H9 (cell line): ENCODE measurements around the gene SGSM2. TPM values are rescaled to one million over a fixed set of nuclear protein-coding genes. Genes with fewer than 3 reads are reported as not detected.

Experiments
- DNase-seq: peaks from one replicate; pipeline ENCODE4 v3.0.0-alpha.2; 2017
- H2AFZ ChIP-seq: one replicate; pipeline ENCODE4 v1.6.1; 2013; ENCODE audit warnings: mild to moderate bottlenecking, low read length, control low read depth, moderate library complexity
- H2AK5ac ChIP-seq: 2 replicates; pipeline ENCODE4 v1.6.1; 2013; ENCODE audit warnings: low read length, control low read depth, mixed read lengths; ENCODE audit not compliant: insufficient read length
- H2BK120ac ChIP-seq: one replicate; pipeline ENCODE4 v1.6.1; 2013; ENCODE audit warnings: low read depth, mild to moderate bottlenecking, low read length, control low read depth, inconsistent platforms; ENCODE audit not compliant: poor library complexity, severe bottlenecking
- H2BK12ac ChIP-seq: 2 replicates; pipeline ENCODE4 v1.6.1; 2013; ENCODE audit warnings: low read length, control low read depth, mixed read lengths, low read depth; ENCODE audit not compliant: insufficient read length
- H2BK15ac ChIP-seq: 2 replicates; pipeline ENCODE4 v1.6.1; 2013; ENCODE audit warnings: low read depth, low read length, control low read depth
- H2BK20ac ChIP-seq: one replicate; pipeline ENCODE4 v1.6.1; 2013; ENCODE audit warnings: low read depth, mild to moderate bottlenecking, low read length, control low read depth, inconsistent platforms; ENCODE audit not compliant: poor library complexity, severe bottlenecking
- H2BK5ac ChIP-seq: 2 replicates; pipeline ENCODE4 v1.6.1; 2013; ENCODE audit warnings: low read length, control low read depth, mixed read lengths; ENCODE audit not compliant: insufficient read length
- H3K14ac ChIP-seq: 2 replicates; pipeline ENCODE4 v1.6.1; 2013; ENCODE audit warnings: low read length, control low read depth; ENCODE audit not compliant: insufficient read depth
- H3K18ac ChIP-seq: 2 replicates; pipeline ENCODE4 v1.6.1; 2013; ENCODE audit warnings: low read depth, mild to moderate bottlenecking, mixed read lengths, low read length, control low read depth; ENCODE audit not compliant: insufficient read length
- H3K23ac ChIP-seq: 2 replicates; pipeline ENCODE4 v1.6.1; 2013; ENCODE audit warnings: low read length, control low read depth, mixed read lengths, low read depth; ENCODE audit not compliant: insufficient read length
- H3K23me2 ChIP-seq: 2 replicates; pipeline ENCODE4 v1.6.1; 2013; ENCODE audit warnings: low read depth, mild to moderate bottlenecking, mixed read lengths, low read length, control low read depth; ENCODE audit not compliant: insufficient read length, poor library complexity, severe bottlenecking
- H3K27ac ChIP-seq: 2 replicates; pipeline ENCODE4 v1.5.1; 2013; ENCODE audit warnings: low read length, control low read depth, mixed read lengths, low read depth; ENCODE audit not compliant: insufficient read length
- H3K27me3 ChIP-seq: 2 replicates; pipeline ENCODE4 v1.6.1; 2013; ENCODE audit warnings: low read length, control low read depth, inconsistent platforms; ENCODE audit not compliant: insufficient read depth
- H3K4ac ChIP-seq: 2 replicates; pipeline ENCODE4 v1.6.1; 2013; ENCODE audit warnings: low read depth, mild to moderate bottlenecking, control low read depth, inconsistent platforms, low read length, moderate library complexity
- H3K4me1 ChIP-seq: 2 replicates; pipeline ENCODE4 v1.6.1; 2013; ENCODE audit warnings: low read length, control low read depth, inconsistent platforms; ENCODE audit not compliant: insufficient read depth
- H3K4me2 ChIP-seq: 2 replicates; pipeline ENCODE4 v1.6.1; 2013; ENCODE audit warnings: low read length, control low read depth, mixed read lengths; ENCODE audit not compliant: insufficient read length, insufficient read depth
- H3K56ac ChIP-seq: 2 replicates; pipeline ENCODE4 v1.6.1; 2013; ENCODE audit warnings: low read depth, mild to moderate bottlenecking, mixed read lengths, low read length, control low read depth; ENCODE audit not compliant: insufficient read length
- H3K79me1 ChIP-seq: 2 replicates; pipeline ENCODE4 v1.6.1; 2013; ENCODE audit warnings: low read depth, mild to moderate bottlenecking, moderate library complexity, low read length, control low read depth, inconsistent platforms; ENCODE audit not compliant: insufficient read depth, poor library complexity, severe bottlenecking
- H3K79me2 ChIP-seq: 2 replicates; pipeline ENCODE4 v1.6.1; 2013; ENCODE audit warnings: low read length, control low read depth, inconsistent platforms; ENCODE audit not compliant: insufficient read depth
- H3K9ac ChIP-seq: 2 replicates; pipeline ENCODE4 v1.6.1; 2013; ENCODE audit warnings: low read length, control low read depth, mixed read lengths; ENCODE audit not compliant: insufficient read length; ENCODE audit errors: extremely low read depth
- H3K9me3 ChIP-seq: one replicate; pipeline ENCODE4 v1.6.1; 2013; ENCODE audit warnings: low read depth, low read length, inconsistent platforms; ENCODE audit not compliant: control insufficient read depth
- H3T11ph ChIP-seq: one replicate; pipeline ENCODE4 v1.6.1; 2013; ENCODE audit warnings: mild to moderate bottlenecking, low read length, control low read depth, inconsistent platforms
- H4K20me1 ChIP-seq: one replicate; pipeline ENCODE4 v1.6.1; 2013; ENCODE audit not compliant: control insufficient read depth, insufficient read length, insufficient read depth
- H4K5ac ChIP-seq: 2 replicates; pipeline ENCODE4 v1.6.1; 2013; ENCODE audit warnings: low read depth, mild to moderate bottlenecking, mixed read lengths, low read length, control low read depth; ENCODE audit not compliant: insufficient read length
- H4K8ac ChIP-seq: replicated peaks from 2 replicates; pipeline ENCODE4 v1.6.1; 2013; ENCODE audit warnings: low read length, control low read depth, mixed read lengths, low read depth; ENCODE audit not compliant: insufficient read length
- H4K91ac ChIP-seq: 2 replicates; pipeline ENCODE4 v1.6.1; 2013; ENCODE audit warnings: low read depth, mild to moderate bottlenecking, moderate library complexity, mixed read lengths, low read length, control low read depth; ENCODE audit not compliant: insufficient read length
- H3K27ac Mint-ChIP-seq, 3 experiments: 2 replicates in 2 of 3; 3 replicates in 1 of 3; pipeline ENCODE4 v1.8.0; 2020 to 2021; ENCODE audit warnings: mixed read lengths in 3 of 3, mild to moderate bottlenecking in 1 of 3, moderate library complexity in 1 of 3
- H3K27me3 Mint-ChIP-seq: 2 replicates; pipeline ENCODE4 v1.8.0; 2021; ENCODE audit warnings: low read depth, mild to moderate bottlenecking, moderate library complexity, mixed read lengths
- H3K36me3 Mint-ChIP-seq, 3 experiments: 2 replicates in 2 of 3; 3 replicates in 1 of 3; pipeline ENCODE4 v1.8.0; 2020 to 2021; ENCODE audit warnings: low read depth in 3 of 3, mixed read lengths in 3 of 3; ENCODE audit not compliant: insufficient read depth in 1 of 3
- H3K4me1 Mint-ChIP-seq, 2 experiments: 2 replicates each; pipeline ENCODE4 v1.8.0; 2020; ENCODE audit warnings: mixed read lengths in 2 of 2
- H3K4me3 Mint-ChIP-seq, 2 experiments: 2 replicates in 1 of 2; 3 replicates in 1 of 2; pipeline ENCODE4 v1.8.0; 2020 to 2021; ENCODE audit warnings: mild to moderate bottlenecking in 2 of 2, mixed read lengths in 2 of 2, moderate library complexity in 1 of 2
- H3K9me3 Mint-ChIP-seq, 2 experiments: 2 replicates in 1 of 2; 3 replicates in 1 of 2; pipeline ENCODE4 v1.8.0; 2020; ENCODE audit warnings: mild to moderate bottlenecking in 2 of 2, mixed read lengths in 2 of 2, moderate library complexity in 1 of 2
- WGBS: extraction: QIAGEN DNeasy Blood & Tissue Kit; methylation state at CpG from one replicate; pipeline ENCODE4 v1.1.7; 2013; ENCODE audit warnings: missing lambda C conversion rate, low lambda C conversion rate, mixed read lengths; ENCODE audit not compliant: insufficient read length; ENCODE audit errors: extremely low coverage; 5-methylcytosine and 5-hydroxymethylcytosine counted together
- total RNA-seq: library from RNA; stranded (reverse); gene quantifications from 2 replicates; pipeline ENCODE4 v1.2.1, GENCODE V29; 2021
- TF ChIP-seq, protein P1 (sequence below): fragments of 200-600 bp; sonication (generic); conservative IDR thresholded peaks from 3 replicates; pipeline ENCODE4 v1.8.0; 2021; ENCODE audit warnings: antibody characterized with exemption, mild to moderate bottlenecking

Gene SGSM2
- total RNA-seq, 1 experiment from 2014 or later, result 45.6 TPM

DNA sequence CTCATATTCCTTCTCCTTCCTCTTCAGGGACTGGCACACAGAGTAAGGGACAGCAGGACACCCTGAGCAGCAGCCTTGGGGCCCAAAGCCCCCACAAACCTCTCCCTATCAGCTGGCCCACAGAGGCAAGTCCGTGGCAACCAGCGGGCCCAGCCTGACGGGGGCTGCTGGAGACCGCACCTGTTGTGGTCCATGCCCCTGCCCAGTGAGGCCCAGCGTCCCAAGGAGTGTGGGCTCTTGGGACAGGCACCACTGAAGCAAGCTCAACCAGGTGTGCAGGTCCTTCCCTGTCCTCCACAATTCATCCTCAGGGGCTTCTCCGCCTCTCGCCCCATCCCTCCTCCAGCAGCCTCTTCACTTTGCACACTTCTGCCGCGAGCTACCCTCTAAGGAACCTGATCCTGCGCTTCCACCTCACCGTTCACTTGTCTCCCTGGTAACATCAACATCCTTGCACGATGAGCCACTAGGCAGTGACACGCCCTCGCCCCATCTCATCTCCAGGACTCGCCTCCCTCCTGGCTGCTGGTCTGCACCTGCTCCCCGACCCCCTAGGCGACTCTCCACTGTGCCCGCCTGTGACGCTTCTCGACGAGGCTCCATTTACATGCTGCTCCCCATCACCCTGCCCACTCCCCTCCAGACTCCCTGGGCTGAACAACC, 50.9 kb downstream of the SGSM2 start:
- no peak overlapping the region for H3K4ac ChIP-seq
- H3K18ac ChIP-seq, result no peak overlapping the region
- H2BK20ac ChIP-seq, result no peak overlapping the region
- no peak overlapping the region for H3T11ph ChIP-seq
- H3K4me3 Mint-ChIP-seq, result no peak overlapping the region
- H2AK5ac ChIP-seq, result no peak overlapping the region
- no peak overlapping the region for H2BK15ac ChIP-seq
- H3K56ac ChIP-seq, result no peak overlapping the region
- H2BK5ac ChIP-seq, result no peak overlapping the region
- H3K79me2 ChIP-seq, result no peaks in the 10 kb centered on the region
- peaks cover 5 to 37% (median 27%) of the 10 kb centered on the region in 3 experiments; a peak in 6 of 7 replicates for H3K36me3 Mint-ChIP-seq
- H3K9me3 Mint-ChIP-seq, result no peaks in the 10 kb centered on the region
- H3K79me1 ChIP-seq, result no peaks in the 10 kb centered on the region
- no peak for DNase-seq
- H4K91ac ChIP-seq, result no peak overlapping the region
- no peak overlapping the region for H2BK120ac ChIP-seq
- H2AFZ ChIP-seq, result no peak overlapping the region
- peak overlapping the region in 2 of 3 experiments; percentile 91 to 92; a peak in 4 of 7 replicates for H3K27ac Mint-ChIP-seq
- no peaks in the 10 kb centered on the region for H3K9me3 ChIP-seq
- H3K4me1 ChIP-seq, result no peaks in the 10 kb centered on the region; the same call in 1 of the 2 replicates
- no peak overlapping the region for H3K4me2 ChIP-seq
- peaks cover 29 to 41% of the 10 kb centered on the region in 2 experiments for H3K4me1 Mint-ChIP-seq
- H3K9ac ChIP-seq, result no peak overlapping the region
- no peak overlapping the region for H3K27ac ChIP-seq
- no peaks in the 10 kb centered on the region for H3K27me3 Mint-ChIP-seq
- H4K8ac ChIP-seq, result no peak overlapping the region
- no CpG with 5 or more reads among the region's 21 CpGs for WGBS
- no peak overlapping the region for H3K14ac ChIP-seq
- H4K5ac ChIP-seq, result no peak overlapping the region
- H3K23ac ChIP-seq, result no peak overlapping the region
- peaks cover under 1% of the 10 kb centered on the region for H3K23me2 ChIP-seq
- no peaks in the 10 kb centered on the region for H4K20me1 ChIP-seq
- no peak overlapping the region for H2BK12ac ChIP-seq
- TF ChIP-seq, protein P1, sequence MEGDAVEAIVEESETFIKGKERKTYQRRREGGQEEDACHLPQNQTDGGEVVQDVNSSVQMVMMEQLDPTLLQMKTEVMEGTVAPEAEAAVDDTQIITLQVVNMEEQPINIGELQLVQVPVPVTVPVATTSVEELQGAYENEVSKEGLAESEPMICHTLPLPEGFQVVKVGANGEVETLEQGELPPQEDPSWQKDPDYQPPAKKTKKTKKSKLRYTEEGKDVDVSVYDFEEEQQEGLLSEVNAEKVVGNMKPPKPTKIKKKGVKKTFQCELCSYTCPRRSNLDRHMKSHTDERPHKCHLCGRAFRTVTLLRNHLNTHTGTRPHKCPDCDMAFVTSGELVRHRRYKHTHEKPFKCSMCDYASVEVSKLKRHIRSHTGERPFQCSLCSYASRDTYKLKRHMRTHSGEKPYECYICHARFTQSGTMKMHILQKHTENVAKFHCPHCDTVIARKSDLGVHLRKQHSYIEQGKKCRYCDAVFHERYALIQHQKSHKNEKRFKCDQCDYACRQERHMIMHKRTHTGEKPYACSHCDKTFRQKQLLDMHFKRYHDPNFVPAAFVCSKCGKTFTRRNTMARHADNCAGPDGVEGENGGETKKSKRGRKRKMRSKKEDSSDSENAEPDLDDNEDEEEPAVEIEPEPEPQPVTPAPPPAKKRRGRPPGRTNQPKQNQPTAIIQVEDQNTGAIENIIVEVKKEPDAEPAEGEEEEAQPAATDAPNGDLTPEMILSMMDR, result no peak
- H3K27me3 ChIP-seq, result no peaks in the 10 kb centered on the region
